ENCODE measurements around the gene DCC. TPM values are rescaled to one million over a fixed set of nuclear protein-coding genes. Genes with fewer than 3 reads are reported as not detected.

The DCC gene
- polyA plus RNA-seq, 1 of the 3 experiments (the other 2 are of a cell fraction) = 0.20 TPM

DNA sequence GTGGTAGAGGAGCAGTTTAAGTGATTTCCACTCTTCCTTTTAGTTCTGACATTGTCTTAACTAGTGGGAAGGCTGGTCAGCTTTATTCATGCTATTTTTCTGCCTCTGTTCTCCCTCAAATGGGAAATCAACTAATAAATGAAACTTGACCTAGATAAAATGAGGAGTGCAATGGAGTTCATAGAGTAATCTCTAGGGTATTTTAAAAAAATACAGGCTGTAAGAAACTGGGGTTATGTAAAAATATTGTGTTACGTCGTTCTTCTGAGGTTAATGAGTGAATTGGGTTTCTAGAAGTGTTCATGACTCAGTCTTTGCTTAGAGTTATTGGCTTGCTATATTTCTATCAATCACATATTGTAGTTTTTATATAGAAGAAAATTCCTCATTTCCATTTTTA, 1150.0 kb downstream of the DCC start:
- Histone ChIP-seq H3K27ac (ENCODE audit: low read depth in 2 of 2, low read length in 1 of 2) (no peak overlapping the region), H3K4me3 (ENCODE audit: low read depth in 2 of 2, low read length in 1 of 2) (no peak overlapping the region), H3K79me2 (ENCODE audit: insufficient read depth) (no peaks in the 10 kb centered on the region), H4K20me1 (ENCODE audit: insufficient read depth) (no peaks in the 10 kb centered on the region), H3K9me3 (no peaks in the 10 kb centered on the region; the same call in 1 of the 2 replicates), H3K36me3 (replicated peaks in 1 of 2; ENCODE audit: control insufficient read depth in 1 of 2, insufficient read depth in 2 of 2, low read length in 1 of 2) (no peaks in the 10 kb centered on the region), H3K9me2 (no peaks in the 10 kb centered on the region), H3F3A (replicated peaks; ENCODE audit: insufficient read depth) (no peaks in the 10 kb centered on the region), H3K27me3 (ENCODE audit: insufficient read depth) (no peaks in the 10 kb centered on the region), H3K4me1 (ENCODE audit: control insufficient read depth in 1 of 2, insufficient read depth in 2 of 2, low read depth in 1 of 2, low read length in 1 of 2) (no peaks in the 10 kb centered on the region), H3K9ac (no peak overlapping the region), H3K4me2 (no peak overlapping the region), H2AFZ (ENCODE audit: low read depth) (no peak overlapping the region)
- ChIA-PET POLR2A (no interaction called here), CTCF (no interaction called here)
- TF ChIP-seq TEAD4 (IDR thresholded peaks at IDR 0.05; ENCODE audit: borderline replicate concordance, insufficient read depth) (no peak), JUND (IDR thresholded peaks at IDR 0.05) (no peak), GABPA (IDR thresholded peaks at IDR 0.05; ENCODE audit: low read depth) (no peak), GATA2 (CRISPR knock-in tag; IDR thresholded peaks at IDR 0.05) (no peak)
- TF ChIP-seq, protein P1, sequence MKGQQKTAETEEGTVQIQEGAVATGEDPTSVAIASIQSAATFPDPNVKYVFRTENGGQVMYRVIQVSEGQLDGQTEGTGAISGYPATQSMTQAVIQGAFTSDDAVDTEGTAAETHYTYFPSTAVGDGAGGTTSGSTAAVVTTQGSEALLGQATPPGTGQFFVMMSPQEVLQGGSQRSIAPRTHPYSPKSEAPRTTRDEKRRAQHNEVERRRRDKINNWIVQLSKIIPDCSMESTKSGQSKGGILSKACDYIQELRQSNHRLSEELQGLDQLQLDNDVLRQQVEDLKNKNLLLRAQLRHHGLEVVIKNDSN (IDR thresholded peaks at IDR 0.05; ENCODE audit: borderline replicate concordance, low read depth) = no peak
- no peak for DNase-seq
- WGBS (ENCODE audit: low lambda C conversion rate) = 26% methylated on average over 2 of the region's 2 CpGs

DNA sequence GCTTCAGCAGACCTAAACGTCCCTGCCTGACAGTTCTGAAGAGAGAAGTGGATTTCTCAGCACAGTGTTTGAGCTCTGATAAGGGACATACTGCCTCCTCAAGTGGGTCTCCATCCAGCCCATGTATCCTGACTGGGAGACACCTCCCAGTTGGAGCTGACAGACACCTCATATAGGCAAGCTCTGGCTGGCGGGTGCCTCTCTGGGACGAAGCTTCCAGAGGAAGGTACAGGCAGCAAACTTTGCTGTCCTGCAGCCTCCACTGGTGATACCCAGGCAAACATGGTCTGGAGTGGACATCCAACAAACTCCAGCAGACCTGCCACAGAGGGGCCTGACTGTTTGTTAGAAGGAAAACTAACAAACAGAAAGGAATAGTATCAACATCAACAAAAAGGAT, 1156.0 kb downstream of the DCC start:
- POLR2A ChIA-PET = no interaction called here
- DNase-seq = no peak

DNA sequence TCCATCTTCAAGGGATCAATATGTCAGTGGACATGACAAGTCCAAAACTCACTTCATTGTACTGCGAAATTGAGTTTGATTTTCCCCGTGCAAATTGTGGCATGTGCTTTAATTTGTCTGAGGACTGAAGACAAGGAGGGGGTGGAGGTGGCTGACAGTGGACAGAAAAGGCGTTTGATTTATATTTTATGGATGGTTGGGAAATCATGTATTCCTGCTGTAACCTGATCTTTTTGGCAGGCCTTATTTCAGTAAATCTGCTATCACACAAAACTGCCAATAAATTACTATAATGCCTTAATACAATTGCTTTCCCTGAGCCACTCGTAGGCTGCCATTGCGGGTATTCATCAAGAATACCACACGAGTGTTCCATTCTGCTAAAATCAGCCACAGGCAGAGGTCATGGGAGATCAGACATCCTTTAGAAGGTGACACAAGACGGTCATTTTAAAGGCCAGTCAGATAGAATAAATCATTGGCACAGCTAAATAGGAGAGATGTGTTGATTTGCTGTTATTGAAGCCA, 1164.0 kb downstream of the DCC start:
- Histone ChIP-seq H3K9me2 (no peaks in the 10 kb centered on the region), H3K4me1 (ENCODE audit: control insufficient read depth in 1 of 2, insufficient read depth in 2 of 2, low read depth in 1 of 2, low read length in 1 of 2) (no peaks in the 10 kb centered on the region), H3K9me3 (0 out of 2 replicates have a peak, but pooled peaks cover 6% of the 10 kb centered on the region), H3K4me3 (ENCODE audit: low read depth in 2 of 2, low read length in 1 of 2) (no peak overlapping the region), H3K36me3 (replicated peaks in 1 of 2; ENCODE audit: control insufficient read depth in 1 of 2, insufficient read depth in 2 of 2, low read length in 1 of 2) (no peaks in the 10 kb centered on the region), H2AFZ (ENCODE audit: low read depth) (no peak overlapping the region), H4K20me1 (ENCODE audit: insufficient read depth) (no peaks in the 10 kb centered on the region), H3K27me3 (ENCODE audit: insufficient read depth) (no peaks in the 10 kb centered on the region), H3K79me2 (ENCODE audit: insufficient read depth) (no peaks in the 10 kb centered on the region), H3K9ac (no peak overlapping the region), H3K27ac (ENCODE audit: low read depth in 2 of 2, low read length in 1 of 2) (no peak overlapping the region), H3F3A (replicated peaks; ENCODE audit: insufficient read depth) (no peaks in the 10 kb centered on the region), H3K4me2 (no peak overlapping the region)
- ChIA-PET POLR2A (no interaction called here), CTCF (no interaction called here)
- 39% methylated on average over 7 of the region's 7 CpGs for WGBS (ENCODE audit: low lambda C conversion rate)
- TF ChIP-seq FOXM1 (IDR thresholded peaks at IDR 0.05; ENCODE audit: low read depth) = no peak
- no peak for TF ChIP-seq RXRA (IDR thresholded peaks at IDR 0.05; ENCODE audit: borderline replicate concordance, low read depth)
- TF ChIP-seq JUND (IDR thresholded peaks at IDR 0.05) = no peak
- TF ChIP-seq MEF2A (IDR thresholded peaks at IDR 0.05; ENCODE audit: borderline replicate concordance, low read depth) = no peak
- DNase-seq = no peak

More for the DNA sequence above, 1156.0 kb downstream of the DCC start:
- Histone ChIP-seq H3F3A (replicated peaks; ENCODE audit: insufficient read depth) (no peaks in the 10 kb centered on the region), H3K27ac (ENCODE audit: low read depth in 2 of 2, low read length in 1 of 2) (no peak overlapping the region), H3K9ac (no peak overlapping the region), H3K4me2 (no peak overlapping the region), H4K20me1 (ENCODE audit: insufficient read depth) (no peaks in the 10 kb centered on the region), H3K4me3 (ENCODE audit: low read depth in 2 of 2, low read length in 1 of 2) (no peak overlapping the region), H3K9me2 (no peaks in the 10 kb centered on the region), H3K36me3 (replicated peaks in 1 of 2; ENCODE audit: control insufficient read depth in 1 of 2, insufficient read depth in 2 of 2, low read length in 1 of 2) (no peaks in the 10 kb centered on the region), H3K4me1 (ENCODE audit: control insufficient read depth in 1 of 2, insufficient read depth in 2 of 2, low read depth in 1 of 2, low read length in 1 of 2) (no peaks in the 10 kb centered on the region), H3K27me3 (ENCODE audit: insufficient read depth) (no peaks in the 10 kb centered on the region), H3K9me3 (no peaks in the 10 kb centered on the region), H2AFZ (ENCODE audit: low read depth) (no peak overlapping the region), H3K79me2 (ENCODE audit: insufficient read depth) (no peaks in the 10 kb centered on the region)
- CTCF ChIA-PET = interaction anchor here (0.6 kb wide), 1 partner anchor 9 kb away, joined by 4 read pairs; no protein-coding TSS in a partner anchor
- WGBS (ENCODE audit: low lambda C conversion rate) = 10% methylated on average over 3 of the region's 3 CpGs
- TF ChIP-seq NFIC (IDR thresholded peaks at IDR 0.05; ENCODE audit: borderline replicate concordance) = no peak
- TF ChIP-seq RAD21 (IDR thresholded peaks at IDR 0.05; ENCODE audit: low read length) = no peak
- no peak for TF ChIP-seq FOXM1 (IDR thresholded peaks at IDR 0.05; ENCODE audit: low read depth)
- TF ChIP-seq, protein P2, sequence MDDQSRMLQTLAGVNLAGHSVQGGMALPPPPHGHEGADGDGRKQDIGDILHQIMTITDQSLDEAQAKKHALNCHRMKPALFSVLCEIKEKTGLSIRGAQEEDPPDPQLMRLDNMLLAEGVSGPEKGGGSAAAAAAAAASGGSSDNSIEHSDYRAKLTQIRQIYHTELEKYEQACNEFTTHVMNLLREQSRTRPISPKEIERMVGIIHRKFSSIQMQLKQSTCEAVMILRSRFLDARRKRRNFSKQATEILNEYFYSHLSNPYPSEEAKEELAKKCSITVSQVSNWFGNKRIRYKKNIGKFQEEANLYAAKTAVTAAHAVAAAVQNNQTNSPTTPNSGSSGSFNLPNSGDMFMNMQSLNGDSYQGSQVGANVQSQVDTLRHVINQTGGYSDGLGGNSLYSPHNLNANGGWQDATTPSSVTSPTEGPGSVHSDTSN (IDR thresholded peaks at IDR 0.05) = no peak
- no peak for TF ChIP-seq TEAD4 (IDR thresholded peaks at IDR 0.05; ENCODE audit: borderline replicate concordance, insufficient read depth)
